PFSK-1 (cell line): ENCODE measurements around the gene GRID1.

Experiments used
- FOXP2 ChIP-seq: optimal IDR thresholded peaks from 2 replicates; pipeline ENCODE3; 2011; ENCODE audit warnings: borderline replicate concordance, control low read depth, inconsistent platforms; ENCODE audit not compliant: insufficient read depth; ENCODE audit errors: extremely low read length, extremely low read depth
- POLR2AphosphoS5 ChIP-seq: IDR thresholded peaks from 2 replicates; pipeline ENCODE4 v1.6.1; 2012; ENCODE audit warnings: low read depth, mild to moderate bottlenecking, control low read depth, low read length, moderate library complexity
- REST ChIP-seq, 2 experiments: IDR thresholded peaks; 2 replicates each; pipeline versions ENCODE4 v1.6.1 to v1.8.0; 2011 to 2012; ENCODE audit warnings: low read depth in 2 of 2, low read length in 2 of 2, control low read depth in 1 of 2, inconsistent platforms in 1 of 2, mild to moderate bottlenecking in 1 of 2, moderate library complexity in 1 of 2; ENCODE audit not compliant: insufficient read depth in 1 of 2
- SIN3A ChIP-seq: IDR thresholded peaks from 2 replicates; pipeline ENCODE4 v1.6.1; 2012; ENCODE audit warnings: mild to moderate bottlenecking, low read length, moderate library complexity, borderline replicate concordance; ENCODE audit not compliant: insufficient read depth
- TAF1 ChIP-seq: IDR thresholded peaks from 2 replicates; pipeline ENCODE4 v1.6.1; 2012; ENCODE audit warnings: low read length, control low read depth, borderline replicate concordance; ENCODE audit not compliant: insufficient read depth

The GRID1 gene

GRCh38 chr10:86342111-86342863, 24.3 kb downstream of the GRID1 start:
- TF ChIP-seq SIN3A = no peak
- no peak for TF ChIP-seq POLR2AphosphoS5
- no peak for TF ChIP-seq REST (IDR thresholded peaks at IDR 0.05; ENCODE audit: insufficient read depth in 1 of 2, low read depth in 2 of 2, low read length in 2 of 2)
- no peak for TF ChIP-seq FOXP2
- no peak for TF ChIP-seq TAF1

DNA sequence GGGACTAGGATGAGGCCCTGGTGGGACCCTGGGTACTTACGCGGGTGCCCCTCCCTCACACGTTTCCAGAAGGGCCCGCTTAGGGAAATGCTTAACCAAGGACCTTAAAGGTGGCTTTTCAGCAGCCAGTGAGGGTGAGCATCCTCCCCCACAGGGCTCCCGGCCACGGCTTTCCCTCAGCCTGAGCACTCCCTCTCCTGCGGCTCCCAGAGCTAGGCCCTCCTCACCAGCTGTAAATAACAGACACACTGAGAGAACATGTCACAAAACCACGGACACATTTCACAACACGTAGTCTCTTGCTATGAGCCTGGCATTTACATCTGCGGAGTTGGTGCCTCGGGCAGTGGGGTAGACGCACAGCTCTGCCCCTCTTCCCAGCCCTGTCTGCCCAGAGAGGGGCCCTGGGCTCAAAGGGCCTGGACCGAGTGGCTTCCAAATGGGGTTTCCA, 25.2 kb downstream of the GRID1 start:
- no peak for TF ChIP-seq SIN3A
- TF ChIP-seq REST (IDR thresholded peaks at IDR 0.05; ENCODE audit: insufficient read depth in 1 of 2, low read depth in 2 of 2, low read length in 2 of 2) = no peak
- TF ChIP-seq POLR2AphosphoS5 = no peak
- TF ChIP-seq TAF1 = no peak
- no peak for TF ChIP-seq FOXP2

DNA sequence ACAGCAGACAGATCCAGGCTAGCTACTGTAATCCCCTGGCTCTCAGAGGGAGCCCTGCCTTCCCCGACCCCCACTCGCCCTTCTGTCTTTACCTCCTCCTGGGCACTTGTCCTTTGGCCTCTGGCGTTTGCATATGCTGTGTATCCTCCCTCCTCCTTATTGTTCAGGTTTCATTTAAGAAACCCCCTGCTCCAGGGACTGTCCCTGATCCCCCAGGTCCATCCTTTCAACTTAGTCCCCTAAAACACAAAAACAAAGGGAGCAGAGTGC, 25.7 kb downstream of the GRID1 start:
- TF ChIP-seq REST (IDR thresholded peaks at IDR 0.05; ENCODE audit: insufficient read depth in 1 of 2, low read depth in 2 of 2, low read length in 2 of 2) (no peak), POLR2AphosphoS5 (no peak), TAF1 (no peak), SIN3A (no peak), FOXP2 (no peak)

- no peak for TF ChIP-seq REST (IDR thresholded peaks at IDR 0.05; ENCODE audit: insufficient read depth in 1 of 2, low read depth in 2 of 2, low read length in 2 of 2)
- TF ChIP-seq POLR2AphosphoS5 = no peak
- no peak for TF ChIP-seq SIN3A
- TF ChIP-seq TAF1 = no peak
- no peak for TF ChIP-seq FOXP2
Observed at GRCh38 chr10:86340176-86340990, 26.2 kb downstream of the GRID1 start.
